Putamen (tissue), 1 donor: ENCODE results near the gene ZNF500.

Source experiments
- DNase-seq: peaks from one replicate; pipeline ENCODE4 v3.0.0-alpha.2; 2016; ENCODE audit warnings: low spot score

The ZNF500 gene

DNA sequence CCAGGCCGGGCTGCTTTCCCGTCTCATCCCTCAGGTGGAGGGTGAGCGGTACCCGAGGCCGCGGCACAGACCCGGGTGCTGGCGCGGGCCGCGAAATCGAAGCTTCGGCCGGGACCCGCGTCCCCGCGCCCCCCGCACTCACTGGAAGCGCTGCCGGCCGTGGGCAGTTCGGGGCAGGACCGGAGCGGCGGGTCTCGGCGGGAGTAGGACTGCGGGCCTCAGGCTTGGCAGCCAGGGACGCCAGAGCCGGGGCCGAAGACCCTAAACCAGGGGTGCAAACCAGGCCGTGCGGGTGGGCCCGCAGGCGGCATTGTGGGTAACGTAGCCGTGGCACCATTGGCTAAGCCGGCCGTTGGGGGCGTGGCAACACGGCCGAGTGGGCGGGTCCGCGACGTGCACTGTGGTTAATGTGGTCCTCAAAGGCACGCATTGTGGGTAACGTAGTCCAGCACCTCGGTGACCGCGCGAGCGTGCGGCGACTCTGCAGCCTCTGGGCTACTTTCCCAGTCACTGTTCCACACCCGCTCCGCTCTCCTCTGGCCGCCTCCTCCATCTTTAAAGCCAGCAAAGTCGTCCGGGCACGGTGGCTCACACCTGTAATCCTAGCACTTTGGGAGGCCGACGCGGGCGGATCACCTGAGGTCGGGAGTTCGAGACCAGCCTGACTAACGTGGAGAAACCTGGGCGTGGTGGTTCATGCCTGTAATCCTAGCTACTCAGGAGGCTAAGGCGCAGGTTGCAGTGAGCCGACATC, at the start of gene ZNF500:
Gene ZNF500 (minus strand): TSS at position 288 of the 754 bp plus-strand sequence. CDS start 1,184 bp downstream, outside the sequence.
- DNase-seq = peak; percentile 95

DNA sequence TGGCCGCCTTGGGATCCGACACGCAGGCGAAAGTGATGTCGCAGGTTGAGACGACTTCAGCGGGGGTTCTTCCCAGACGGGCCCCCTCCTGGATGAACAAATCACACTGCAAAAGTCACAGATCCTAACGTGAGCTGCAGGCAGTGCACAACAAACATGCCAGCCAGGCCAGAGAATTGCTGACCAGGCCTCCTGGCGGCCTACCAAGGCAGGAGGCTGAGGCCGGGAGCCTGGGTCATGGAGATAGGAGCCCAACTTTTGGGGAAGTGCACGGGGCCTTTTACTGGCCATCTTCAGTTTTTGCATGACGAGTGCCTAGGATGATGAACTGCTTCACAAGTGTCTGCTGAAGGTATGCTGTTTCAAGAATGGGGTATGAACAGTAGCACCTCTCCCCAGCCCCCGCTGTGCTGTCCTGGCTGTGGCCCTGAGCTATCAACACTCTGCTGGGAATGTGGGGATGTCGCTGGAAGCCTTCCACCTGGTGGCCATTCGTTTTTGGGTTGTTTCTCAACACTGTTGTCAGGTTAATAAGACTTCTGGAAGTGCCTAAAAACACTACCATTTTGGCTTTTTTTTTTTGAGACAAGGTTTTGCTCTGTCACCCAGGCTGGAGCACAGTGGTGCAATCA, 47.7 kb upstream of the ZNF500 start:
- no peak for DNase-seq

DNA sequence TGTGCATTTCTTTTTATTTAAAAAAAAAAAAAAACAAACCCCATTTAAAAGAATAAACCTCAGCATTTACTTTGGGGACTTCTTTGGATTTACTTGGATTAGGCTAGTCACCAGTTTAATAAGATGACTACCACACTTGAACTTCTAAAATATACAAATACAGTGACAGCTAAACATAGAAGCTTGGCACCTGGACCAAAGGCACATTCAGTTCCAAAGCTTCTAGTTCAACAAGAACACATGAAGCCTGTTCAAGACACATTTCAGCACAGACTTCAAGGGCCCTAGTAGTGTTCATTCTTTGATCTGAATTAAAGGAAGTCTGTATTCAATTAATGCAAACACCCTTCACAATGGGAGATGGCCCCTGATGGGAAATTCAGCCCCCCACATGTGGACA, 47.1 kb upstream of the ZNF500 start:
- DNase-seq = no peak

DNA sequence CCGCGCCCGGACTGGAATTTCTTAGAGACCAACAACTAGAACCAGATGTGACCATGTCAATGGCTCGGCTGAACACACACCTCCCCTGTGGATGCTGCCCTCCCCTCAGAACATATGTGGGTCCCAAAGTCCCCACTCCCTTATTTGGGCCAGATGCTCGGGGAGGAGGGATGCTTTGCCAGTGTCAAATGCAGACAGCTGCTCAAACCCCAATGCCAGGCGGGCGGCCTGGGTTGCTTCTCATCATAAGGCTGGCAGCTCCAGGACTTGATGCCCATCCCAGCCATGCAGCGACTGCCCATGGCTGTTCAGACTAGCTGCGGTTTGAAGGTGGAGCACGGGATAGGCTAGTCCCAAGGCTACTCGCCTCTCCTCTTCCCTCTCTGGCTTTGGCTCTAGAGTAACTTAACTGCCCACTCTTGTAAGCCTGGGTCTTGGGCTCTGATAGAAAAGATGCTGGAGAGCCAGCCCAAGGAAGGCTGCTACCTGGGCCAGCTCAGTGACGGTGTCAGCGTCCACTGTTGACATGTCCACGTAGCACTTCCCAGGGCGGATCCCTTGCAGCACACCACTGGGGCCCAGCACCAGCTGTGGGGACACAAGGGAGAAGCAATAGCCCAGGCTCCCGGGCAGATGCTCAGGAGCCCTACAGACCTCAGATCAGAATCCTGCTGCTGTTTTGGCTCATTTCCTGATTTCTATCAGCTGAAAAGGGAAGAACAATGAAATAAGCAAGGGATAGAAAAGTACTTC, 46.5 kb upstream of the ZNF500 start:
- no peak for DNase-seq

DNA sequence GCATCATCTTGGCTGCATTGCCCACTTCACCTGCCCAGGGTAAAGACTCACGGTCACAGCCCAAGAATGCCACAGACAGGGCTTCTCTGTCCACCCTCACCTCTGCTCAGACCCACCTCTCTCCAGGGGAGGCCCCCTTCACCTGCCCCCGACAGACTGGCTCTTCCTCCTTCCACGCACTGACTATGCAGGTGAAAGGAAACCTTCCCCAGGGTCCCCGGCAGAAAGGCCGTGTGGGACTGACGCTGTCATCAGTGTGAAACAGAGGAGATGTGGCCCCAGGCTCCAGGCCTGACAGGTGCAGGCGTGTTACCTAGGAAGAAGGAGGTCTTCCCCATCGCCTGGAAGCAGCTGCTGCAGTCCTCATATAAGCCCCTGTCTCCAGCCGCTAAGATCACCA, 44.8 kb upstream of the ZNF500 start:
- no peak for DNase-seq

DNA sequence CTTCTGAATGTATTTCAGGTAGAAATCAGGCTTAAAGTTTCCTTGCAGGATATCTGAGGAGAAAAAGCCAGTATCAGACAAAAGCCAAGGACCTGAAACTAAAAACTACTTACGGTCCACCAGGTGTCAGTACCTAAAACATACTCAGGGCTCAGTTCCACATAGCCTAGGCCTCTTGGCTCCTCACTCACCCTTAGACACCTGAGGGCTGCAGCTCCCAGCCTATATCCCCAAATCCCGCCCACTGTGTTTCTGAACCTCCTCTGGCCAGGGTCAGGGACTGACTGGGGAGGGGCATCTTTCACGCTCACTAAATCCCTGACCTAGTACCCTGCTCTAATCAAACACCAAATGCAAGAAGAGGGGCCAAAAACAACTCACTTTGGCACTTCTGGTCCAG, 44.3 kb upstream of the ZNF500 start:
- no peak for DNase-seq

DNA sequence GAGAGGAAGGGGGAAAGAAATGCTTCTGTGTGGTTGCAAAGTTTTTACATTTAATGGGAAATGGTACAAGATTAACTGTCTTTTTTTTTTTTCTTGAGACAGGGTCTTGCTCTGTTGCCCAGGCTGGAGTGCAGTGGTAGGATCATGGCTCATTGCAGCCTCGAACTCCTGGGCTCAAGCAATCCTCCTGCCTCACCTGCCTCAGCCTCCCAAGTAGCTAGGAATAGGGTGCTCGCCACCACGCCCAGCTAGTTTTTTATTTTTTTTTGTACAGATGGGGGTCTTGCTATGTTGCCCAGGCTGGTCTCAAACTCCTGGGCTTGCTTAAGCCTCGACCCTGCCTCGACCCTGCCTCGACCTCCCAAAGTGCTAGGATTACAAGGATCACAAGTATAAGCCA, 39.3 kb upstream of the ZNF500 start:
- DNase-seq = no peak

DNA sequence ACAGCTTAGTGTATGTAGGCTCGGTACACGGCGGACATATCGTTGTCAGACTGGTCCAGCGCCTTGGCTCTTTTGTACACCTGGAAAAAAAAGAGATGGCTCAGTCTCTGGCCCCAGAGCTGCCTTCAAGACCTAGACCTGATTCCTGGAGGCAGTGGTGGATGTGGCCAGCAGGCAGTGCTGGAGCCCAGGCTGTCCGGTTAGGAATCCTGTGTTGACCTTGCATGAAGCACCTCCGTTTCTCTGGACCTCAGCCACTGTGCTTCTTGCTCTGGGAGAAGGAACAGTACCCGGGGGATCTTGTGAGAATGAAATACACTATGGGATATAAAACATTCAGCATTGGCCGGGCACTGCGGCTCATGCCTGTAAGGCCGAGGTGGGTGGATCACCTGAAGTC, 38.3 kb upstream of the ZNF500 start:
- no peak for DNase-seq

DNA sequence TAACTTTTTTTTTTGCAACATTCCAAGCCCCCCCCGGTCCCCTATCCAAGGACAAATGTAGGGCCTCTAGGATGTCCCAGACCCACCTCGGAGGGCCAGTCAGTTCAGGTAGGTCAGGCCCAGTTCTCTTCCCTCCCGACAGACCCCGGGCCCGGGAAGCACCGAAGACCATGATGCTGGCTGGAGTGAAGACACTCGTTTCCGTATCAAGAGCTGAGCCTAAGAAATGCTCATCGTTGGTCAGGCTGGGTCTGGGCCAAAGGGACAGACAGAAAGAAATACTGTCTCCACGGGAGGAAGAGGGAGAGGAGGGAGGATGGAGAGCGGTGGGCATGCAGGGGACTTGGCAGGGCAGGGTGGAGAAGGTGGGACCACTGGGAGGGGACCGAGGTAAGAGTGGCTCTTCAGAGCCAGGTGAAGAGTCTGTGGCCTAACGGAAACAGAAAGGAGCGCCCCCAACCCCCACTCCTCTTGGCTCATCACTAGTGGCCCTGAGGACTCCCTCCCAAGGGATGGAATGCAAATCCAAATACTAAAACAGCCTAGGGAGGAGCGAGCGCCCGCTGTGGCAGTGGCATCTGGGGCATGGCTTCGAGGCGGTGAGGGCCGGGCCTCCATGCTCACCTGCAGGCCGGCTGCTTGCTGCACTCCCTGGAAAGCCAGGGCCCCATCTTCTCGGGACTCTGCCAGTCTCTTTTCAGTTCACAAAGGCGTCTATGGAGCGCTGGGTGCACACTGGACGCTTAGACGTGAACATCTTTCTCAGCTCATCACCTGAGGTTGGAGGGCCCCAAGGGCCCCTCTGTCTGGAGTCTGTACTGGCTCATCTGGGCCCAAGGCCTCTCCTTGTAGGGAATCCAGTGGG, 37.2 kb upstream of the ZNF500 start:
- DNase-seq = no peak

DNA sequence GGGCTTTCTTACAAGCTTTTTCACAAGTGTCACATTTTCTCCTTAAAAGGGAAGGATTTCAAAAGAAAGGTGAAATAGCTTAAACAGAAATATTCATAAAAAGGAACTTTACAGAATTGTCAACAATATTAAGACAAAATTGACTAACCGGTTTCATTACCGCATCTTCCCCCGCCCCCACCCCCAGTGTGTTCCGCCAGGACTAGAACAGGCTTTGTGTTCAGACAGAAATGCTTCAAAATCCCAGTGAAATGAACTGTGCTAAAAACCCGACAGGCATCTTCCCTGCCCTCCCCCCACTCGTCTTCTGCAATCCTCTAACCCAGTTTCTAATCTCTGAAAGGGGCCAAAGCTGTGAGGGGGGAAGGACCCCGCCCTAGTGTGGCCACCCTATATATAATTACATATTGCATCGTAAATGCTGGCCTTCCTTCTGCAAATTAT, 36.5 kb upstream of the ZNF500 start:
- DNase-seq = no peak

DNA sequence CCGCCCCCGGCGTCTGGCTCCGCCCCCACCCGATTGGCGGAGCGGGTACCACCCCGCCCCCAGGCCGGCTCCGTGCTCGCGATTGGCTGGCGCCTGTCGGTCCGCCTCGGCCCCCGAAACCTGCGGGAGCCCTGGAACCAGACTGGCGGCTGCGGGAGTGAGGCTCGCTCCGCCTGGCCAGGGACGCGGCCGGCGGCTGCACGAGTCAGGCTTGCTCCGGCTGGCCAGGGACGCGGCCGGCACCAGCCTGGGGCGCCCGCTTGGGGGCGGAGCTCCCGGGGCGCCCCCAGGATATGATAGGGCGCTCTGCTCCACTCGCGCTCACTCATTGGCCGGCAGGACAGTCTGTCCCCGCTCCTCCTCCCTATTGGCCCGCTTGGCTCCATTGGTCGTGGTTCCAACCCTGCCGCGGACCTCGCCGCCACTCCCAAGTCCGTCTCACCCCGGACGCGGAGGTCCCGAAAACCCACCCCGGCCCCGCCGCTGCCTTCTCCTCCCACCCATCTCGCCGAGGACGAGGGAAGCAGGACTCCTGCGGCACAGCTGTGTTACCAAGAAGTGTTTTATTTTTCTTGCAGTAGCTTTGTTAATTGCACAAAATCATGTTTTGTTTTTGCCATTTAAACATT, 35.8 kb upstream of the ZNF500 start:
- DNase-seq = peak; percentile 94

DNA sequence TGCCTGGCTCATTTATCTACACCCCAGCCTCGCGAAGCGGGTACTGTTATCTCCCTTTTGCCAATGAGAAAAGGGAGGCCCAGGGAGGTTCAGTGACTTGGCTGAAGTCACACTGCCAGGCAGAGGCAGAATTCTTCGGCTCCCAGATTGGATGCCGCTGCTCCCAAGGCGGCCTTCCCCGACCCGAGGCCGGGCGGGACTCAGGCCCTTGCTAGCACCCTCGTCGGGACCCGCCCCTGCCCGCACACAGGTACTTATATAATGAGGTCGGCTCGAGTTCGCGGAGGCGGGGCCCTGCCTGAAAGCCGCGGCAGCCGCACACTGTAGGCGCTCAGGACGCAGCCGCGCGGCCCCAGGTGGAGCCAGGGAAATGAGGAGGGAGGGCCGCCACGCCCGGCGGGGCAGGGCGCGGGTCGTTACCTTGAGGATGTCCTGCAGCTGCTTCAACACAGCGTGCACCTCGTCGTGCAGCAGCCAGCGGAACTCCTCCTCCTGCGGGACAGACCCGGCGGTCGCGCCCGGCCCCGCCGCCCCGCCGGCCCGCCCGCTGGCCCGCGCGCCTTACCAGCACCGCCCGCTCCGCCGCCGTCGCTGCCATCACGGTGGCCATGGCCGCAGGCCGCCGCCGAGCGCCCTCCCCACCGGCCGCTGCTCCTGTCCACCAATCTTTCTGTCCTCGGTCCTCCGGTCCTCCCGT, 35.1 kb upstream of the ZNF500 start, which contains the start of gene ROGDI:
Gene ROGDI (minus strand): TSS at position 672 of the 697 bp plus-strand sequence. CDS start 62 bp downstream, at position 610.
- DNase-seq = peak; percentile 73

DNA sequence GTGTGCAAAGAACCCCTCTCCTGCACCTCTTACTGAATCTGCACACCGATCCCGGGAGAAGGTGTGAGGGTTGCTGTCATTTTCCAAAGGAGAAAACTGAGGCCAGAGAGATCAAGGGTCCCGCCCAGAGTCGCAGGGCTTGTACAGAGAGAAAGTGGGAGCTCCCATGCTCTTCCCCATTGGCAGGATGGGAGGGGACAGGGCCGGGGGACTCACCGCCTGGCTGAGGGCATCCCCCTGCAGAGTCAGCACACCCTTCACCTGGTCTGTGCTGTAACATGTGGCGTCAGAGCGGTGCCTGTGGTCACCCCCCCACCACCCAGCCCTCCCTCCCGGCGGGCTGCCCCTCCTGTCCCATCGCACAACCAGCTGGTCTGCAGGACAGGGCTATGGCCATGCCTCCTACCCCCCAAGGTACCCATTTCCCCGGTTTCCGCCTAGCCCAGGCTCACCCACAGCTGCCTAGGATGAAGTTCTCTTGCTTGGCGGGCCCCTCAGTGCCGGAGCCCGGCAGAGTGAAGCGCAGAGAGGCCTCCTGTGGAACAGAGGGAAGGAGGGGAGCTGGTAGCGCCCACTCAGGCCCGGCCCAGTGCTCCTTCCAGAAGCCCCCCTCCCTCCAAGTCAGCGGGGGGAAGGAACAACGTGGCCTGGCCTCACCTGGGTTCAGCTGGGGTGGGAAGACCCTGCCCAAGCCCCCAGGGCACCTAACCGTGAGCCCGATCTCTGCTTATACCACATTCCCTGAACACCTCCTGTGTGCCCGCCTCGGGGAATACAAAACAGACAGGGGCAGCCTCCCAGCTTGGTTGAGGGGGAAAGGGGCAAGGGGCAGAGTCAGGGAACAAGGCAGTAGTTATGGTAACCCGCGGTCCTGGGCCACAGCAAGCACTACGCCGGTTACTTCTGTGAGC, 34.3 kb upstream of the ZNF500 start:
- no peak for DNase-seq

DNA sequence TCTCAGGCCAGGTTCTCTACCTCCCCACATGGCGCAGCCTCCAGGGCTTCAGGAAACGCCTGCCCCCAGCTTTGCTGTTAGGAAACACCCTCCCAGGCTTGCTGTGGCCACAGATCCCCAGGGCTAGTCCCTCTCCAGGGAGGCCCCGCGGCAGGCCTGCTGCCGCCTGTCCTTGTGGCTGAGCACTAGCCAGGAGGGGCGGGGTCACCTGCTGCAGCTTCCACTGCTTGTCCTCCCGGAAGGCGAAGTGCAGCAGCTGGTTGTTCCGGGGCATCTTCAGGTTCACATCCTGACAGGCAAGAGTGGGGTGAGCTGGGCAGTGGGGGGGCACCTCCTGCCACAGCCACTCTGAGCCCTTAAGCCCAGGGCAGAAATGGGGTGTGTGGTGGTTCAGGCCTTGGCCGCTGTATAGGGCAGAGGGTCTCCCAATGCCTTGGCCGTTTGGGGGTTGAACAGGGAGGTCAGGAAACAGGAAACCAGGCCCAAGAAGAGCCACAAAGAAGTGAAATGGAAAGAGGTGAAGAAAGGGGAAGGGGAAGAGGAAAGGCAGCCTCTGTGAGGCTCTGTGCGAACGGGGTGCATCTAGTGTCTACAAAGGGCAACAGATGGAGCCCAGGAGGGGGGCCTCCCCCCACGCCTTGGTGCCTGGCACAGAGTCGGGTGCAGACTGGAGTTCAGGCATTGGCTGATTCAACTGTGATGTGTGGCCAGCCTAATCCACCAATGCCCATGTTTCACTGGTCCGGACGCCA, 33.5 kb upstream of the ZNF500 start:
- DNase-seq = peak; percentile 90

DNA sequence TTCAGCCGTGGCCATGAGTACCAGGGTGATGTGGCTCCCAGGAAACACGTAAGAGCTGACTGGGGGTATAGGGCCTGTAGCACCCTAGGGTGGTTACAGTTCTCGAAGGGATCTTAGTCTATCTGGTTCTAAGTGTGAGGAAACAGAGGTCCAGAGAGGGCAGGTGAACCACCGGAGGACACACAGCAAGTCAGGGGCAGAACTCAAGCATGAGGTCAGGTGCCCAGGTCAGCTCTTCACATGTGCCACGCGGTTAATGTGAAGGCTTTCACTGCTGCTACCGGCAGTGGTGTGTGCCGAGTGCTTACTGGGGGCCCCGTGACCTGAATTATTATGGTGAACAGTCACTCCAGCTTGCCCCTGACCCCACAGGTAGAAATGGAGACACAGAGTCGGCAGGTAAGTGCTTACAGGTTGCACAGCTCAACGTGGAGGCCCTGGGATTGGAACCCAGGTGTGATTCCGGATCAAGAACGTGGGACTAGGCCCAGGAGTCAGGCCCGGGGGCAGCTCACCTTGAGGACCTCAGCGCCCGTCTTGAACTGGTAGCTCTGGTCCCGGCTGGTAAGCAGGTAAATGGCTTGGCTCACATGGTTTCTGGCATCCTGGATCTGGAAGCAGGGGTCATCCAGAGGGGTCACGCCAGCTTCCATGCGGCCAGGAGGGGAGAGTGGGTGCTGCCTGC, 32.4 kb upstream of the ZNF500 start:
- no peak for DNase-seq

DNA sequence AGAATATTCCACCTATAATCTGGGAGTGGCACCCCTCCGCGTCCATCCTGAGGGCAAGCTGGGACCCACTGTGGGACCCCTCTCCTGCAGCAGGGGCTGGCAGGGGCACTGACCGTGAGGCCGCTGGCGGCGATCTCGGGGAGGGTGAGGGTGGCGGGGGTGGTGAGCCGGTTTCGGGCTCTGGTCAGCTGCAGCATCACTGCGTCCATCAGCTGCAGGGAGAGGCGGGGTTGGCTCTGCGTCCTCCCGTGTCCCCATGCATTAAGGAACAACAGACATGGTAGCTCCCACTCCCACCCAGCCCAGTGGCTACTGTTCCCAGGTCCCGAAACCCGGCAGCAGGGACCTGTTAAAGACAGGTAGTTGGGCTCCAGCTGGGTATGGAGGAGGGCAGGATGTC, 31.5 kb upstream of the ZNF500 start:
- no peak for DNase-seq

DNA sequence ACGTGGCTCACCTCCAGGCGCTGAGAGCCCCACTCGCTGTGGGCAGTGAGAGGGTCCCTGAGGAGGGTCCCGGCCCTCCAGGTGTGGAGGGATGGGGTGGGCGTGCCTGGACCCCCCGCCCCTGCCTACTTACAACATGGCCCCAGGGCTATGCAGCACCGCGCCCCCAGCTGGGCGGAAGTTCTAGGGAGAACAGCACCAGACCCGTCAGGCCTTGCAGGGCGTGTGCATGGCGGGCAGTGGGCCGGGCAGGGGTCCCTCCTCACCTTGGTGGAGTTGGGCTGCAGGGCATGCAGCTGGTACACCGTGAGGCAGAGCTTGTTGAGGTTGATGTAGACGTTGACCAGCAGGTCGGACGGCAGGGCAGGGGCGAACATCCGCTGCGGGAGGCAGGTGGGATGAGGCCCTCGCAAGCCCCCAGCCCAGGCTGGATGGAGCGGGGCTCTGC, 30.9 kb upstream of the ZNF500 start:
- no peak for DNase-seq
